ENCODE results near the gene GAS7.
"Not testable (repeated sequence)": the region's sequence is repeated elsewhere in the genome, so short reads cannot be mapped to it uniquely, and the experiment has no call there.

The GAS7 gene

DNA sequence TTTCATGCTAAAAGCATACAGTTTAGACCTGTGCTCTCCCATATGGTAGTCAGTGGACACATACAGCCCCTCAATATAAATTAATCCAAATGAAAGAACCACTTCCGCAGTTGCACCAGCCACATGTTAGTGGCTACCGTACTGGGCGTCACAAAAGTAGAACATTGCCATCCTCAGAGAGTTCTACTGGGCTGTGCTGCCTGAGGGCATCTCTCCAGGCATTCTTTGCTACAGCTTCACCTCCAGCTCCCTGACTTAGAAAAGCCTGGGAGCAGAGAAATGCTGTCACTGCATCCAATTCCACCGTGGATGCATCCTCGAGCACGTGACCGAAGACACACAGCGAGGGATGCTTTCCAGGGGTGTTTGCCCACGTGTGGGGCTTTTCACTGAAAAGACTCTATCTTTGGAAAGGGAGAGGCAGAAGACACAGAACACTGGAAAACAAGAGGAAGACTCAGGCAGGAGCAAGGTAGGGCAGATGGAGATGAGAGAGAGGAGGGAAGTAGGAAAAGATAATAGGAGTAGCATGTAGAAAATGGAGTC is 86.4 kb downstream of the GAS7 start:
- no peak for DNase-seq (ENCODE audit: low read depth in 2 of 2)

- DNase-seq (ENCODE audit: low read depth in 2 of 2): no peak
These were observed 89.3 kb downstream of the GAS7 start for GRCh38 chr17:10109146-10109545.

DNA sequence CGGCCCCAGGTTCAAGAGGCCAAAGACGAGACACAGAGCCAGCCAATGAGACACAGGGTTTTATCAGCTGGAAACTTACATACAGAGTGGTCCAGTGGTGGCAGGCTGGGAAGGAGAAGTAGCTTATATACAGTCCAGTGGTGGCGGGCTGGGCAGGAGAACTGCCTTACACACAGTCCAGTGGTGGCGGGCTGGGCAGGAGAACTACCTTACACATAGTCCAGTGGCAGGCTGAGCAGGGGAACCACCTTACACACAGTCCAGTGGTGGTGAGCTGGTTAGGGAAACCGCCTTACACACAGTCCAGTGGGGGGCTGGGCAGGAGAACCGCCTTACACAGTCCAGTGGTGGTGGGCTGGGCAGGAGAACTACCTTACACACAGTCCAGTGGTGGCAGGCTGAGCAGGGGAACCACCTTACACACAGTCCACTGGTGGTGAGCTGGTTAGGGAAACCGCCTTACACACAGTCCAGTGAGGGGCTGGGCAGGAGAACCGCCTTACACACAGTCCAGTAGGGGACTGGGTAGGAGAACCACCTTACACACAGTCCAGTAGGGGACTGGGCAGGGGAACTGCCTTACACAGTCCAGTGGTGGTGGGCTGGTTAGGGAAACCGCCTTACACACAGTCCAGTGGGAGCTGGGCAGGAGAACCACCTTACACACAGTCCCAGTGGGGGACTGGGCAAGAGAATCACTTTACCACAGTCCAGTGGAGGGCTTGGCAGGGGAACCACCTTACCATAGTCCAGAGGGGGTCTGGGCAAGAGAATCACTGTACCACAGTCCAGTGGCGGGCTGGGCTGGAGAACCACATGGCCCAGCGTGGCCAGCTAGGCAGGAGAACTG is 90.9 kb downstream of the GAS7 start:
- no peak for DNase-seq (ENCODE audit: low read depth in 2 of 2)

GRCh38 chr17:10106067-10106466 is 92.3 kb downstream of the GAS7 start:
- no peak for DNase-seq (ENCODE audit: low read depth in 2 of 2)

DNA sequence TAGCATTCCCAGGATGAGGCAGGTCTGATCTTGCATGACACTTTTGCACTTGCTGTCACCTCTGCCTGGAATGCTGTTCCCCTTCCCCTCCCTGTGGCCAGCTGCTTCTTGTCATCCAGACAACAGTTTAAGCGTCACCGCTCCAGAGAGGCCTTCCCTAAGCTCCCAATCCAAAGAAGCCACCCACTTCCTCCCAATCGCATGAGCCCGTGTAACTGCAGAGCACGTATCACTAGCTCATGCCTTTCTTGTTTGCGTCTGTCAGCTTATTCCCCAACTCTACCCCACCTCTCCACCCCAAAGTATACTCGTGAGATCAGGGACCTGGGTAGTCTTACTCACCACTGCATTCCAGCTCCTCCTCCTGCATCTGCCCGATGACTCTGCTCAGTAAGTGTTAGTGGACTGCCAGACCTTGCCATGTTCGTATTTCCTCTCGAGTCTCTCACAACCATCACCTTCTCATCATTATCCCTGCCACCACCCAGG is 92.8 kb downstream of the GAS7 start:
- DNase-seq (ENCODE audit: low read depth in 2 of 2): no peak

DNA sequence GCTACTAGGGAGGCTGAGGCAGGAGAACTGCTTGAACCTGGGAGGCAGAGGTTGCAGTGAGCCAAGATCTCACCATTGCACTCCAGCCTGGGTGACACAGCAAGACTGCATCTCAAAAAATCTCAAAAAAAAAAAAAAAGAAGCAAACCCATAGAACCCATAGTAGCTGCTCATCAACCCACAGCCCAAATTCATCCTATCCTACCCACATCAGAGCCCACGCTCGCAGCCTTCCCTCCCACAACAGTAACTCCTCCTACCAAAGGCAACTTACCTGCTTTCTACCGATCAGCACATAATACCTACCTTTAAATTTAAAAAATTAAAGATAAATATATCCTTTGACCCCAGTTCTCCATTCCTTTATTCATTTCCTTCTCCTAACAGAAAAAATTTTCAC is 94.7 kb downstream of the GAS7 start:
- no peak for DNase-seq (ENCODE audit: low read depth in 2 of 2)

DNA sequence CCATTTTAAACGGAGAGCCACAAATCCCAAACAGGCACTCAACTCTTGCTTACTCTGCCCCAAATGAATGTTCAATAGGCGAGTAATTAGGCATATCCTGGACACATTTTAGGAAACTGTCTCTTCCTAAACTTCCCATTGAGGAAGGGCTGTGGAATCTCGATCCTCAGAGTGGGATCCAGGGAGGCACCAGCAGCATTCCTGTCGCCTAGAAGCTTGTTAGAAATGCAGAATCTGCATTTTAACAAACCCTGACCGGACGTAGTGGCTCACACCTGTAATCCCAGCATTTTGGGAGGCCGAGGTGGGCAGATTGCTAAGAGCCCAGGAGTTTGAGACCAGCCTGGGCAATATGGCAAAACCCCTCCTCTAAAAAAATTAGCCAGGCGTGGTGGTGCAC is 95.6 kb downstream of the GAS7 start:
- no peak for DNase-seq (ENCODE audit: low read depth in 2 of 2)

DNA sequence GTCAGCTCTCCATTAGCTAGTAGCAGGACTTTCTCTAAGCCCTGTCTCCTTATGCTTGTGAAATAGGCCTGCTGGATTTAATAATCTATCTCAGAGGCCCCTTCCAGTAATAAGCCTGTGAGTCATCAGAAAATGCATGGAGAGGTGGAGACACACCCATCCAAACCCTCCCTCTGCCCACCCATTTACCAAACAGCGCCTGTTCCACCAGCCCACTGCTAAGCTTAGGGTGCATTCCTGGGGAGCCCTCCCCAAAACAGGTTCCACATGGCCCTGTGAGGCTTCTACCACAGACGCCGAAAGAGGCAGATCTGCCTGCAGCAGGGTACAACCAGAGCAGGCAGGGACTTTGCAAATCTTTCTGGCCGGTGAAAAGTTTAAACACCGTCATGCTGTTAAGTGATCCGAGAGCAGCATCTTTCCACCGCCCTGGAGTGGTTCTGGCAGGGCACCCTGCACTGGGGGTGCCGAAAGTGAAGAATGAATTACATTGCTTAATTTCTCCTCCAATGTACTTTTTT is 99.3 kb downstream of the GAS7 start:
- DNase-seq (ENCODE audit: low read depth in 2 of 2): no peak

- DNase-seq (ENCODE audit: low read depth in 2 of 2): no peak
These were observed 101.8 kb downstream of the GAS7 start for GRCh38 chr17:10096596-10096995.

DNA sequence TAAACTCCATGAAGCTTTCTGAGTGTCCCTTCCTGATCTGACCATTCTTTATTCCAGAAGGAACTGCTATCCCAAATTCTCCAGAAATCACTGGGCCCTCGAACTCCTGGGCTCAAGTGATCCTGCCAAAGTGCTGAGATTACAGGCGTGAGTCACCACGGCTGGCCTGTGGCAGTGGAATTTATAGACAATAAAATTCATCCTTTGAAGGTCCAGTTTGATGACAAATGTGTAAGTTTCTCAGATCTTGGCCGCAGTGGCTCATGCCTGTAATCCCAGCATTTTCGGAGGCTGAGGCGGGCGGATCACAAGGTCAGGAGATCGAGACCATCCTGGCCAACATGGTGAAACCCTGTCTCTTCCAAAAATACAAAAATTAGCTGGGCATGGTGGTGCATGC is 103.1 kb downstream of the GAS7 start:
- not testable (repeated sequence) for DNase-seq (ENCODE audit: low read depth in 2 of 2)

GRCh38 chr17:10094797-10095196 is 103.6 kb downstream of the GAS7 start:
- no peak for DNase-seq (ENCODE audit: low read depth in 2 of 2)

DNA sequence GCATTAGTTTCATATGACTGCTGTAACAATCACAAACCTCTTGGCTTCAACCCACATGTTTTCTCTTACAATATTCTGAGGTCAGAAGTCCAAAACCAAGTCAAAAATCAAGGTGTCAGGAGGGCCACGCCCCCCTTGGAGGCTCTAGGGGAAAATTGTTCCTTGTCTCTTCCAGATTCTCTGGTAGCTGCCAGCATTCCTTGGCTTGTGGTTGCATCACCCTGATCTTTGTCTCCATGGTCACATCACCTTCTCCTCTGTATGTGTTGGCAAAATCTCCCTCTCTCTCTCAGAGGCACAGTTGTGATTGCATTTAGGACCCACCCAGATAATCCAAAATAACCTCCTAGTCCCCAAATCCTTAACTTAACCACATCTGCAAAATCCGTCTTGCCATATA is 105.8 kb downstream of the GAS7 start:
- no peak for DNase-seq (ENCODE audit: low read depth in 2 of 2)

- no peak for DNase-seq (ENCODE audit: low read depth in 2 of 2)
These were observed 107.4 kb downstream of the GAS7 start for GRCh38 chr17:10091046-10091445.

GRCh38 chr17:10089196-10089804 is 109.1 kb downstream of the GAS7 start:
- no peak for DNase-seq (ENCODE audit: low read depth in 2 of 2)

DNA sequence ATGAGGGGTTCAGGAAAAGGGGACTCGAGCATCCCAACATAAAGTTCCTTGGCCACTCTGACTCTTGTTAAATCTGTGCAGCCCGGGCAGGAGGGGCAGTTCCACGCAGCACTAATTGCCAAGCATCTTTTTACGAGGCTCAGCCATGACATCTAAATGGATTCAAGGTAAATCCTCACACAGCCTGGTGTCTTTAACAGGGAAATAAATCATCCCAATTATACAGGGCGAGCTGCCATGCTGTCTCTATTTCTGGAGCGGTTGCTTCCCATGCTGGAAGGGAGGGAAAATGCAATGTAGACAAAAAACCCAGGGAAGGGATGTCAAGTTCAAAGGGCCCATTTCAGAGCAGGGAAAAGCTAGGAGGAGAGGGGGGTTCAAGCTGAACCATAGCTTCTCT is 110.0 kb downstream of the GAS7 start:
- no peak for DNase-seq (ENCODE audit: low read depth in 2 of 2)

GRCh38 chr17:10087355-10087754 is 111.1 kb downstream of the GAS7 start:
- DNase-seq (ENCODE audit: low read depth in 2 of 2): no peak

GRCh38 chr17:10083864-10084263 is 114.5 kb downstream of the GAS7 start:
- DNase-seq (ENCODE audit: low read depth in 2 of 2): no peak

GRCh38 chr17:10082795-10083194 is 115.6 kb downstream of the GAS7 start:
- no peak for DNase-seq (ENCODE audit: low read depth in 2 of 2)

DNA sequence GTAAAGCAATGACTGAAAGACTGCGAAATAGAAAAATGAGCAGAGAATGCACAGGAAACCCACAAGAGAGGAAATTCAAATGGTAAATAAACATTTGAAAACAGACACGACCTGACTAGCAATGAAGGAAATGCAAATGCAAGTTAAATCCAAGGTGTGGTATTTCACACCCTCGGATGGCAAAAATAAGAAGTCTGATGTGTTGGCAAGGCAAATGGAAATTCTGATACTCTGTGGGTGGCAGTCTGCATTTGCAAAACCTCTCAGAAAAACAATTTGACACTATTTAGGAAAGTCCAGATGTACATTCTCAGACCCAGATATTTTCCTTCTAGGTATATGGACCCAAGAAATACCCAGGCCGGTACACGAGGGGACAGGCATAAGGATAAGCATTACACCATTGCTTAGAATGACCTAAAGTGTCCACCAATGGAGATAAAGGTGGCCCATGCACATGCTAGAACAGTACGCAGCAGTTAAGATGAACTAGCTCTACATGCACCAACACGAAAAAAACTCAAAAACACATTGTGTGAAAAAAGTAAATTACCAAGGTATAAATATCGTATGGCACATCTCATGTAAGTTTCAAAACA is 116.7 kb downstream of the GAS7 start:
- no peak for DNase-seq (ENCODE audit: low read depth in 2 of 2)

DNA sequence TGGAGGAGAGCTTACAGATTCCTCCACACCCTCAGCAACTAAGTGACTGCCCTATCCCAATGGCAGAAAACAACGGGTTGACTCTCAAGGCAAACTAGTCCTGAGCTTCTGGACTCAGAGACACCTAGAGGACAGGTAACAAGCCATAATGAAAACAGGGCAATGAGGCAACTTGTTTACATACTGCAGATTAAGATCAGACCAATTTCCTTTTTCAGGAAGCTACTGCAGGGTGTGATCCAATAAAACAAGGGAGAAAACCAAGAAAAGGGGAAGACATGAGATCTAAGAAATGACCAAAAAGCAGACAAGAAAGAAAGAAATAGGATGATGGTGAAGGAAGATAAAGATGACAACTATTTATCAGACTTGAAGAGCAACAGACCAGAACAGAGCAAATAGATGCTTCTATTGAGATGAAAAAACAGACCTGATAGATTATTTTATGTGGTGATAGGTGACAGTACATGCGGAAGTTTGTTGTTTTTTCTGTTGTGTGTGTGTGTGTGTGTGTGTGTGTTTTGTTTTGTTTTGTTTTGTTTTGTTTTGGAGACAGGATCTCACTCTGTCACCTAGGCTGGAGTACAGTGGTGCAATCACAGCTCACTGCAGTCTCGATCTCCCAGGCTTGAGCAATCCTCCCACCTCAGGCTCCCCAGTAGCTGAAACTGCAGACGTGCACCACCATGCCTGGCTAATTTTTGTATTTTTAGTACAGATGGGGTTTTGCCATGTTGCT is 120.7 kb downstream of the GAS7 start:
- DNase-seq (ENCODE audit: low read depth in 2 of 2): no peak

GRCh38 chr17:10075919-10076318 is 122.5 kb downstream of the GAS7 start:
- DNase-seq (ENCODE audit: low read depth in 2 of 2): no peak

DNA sequence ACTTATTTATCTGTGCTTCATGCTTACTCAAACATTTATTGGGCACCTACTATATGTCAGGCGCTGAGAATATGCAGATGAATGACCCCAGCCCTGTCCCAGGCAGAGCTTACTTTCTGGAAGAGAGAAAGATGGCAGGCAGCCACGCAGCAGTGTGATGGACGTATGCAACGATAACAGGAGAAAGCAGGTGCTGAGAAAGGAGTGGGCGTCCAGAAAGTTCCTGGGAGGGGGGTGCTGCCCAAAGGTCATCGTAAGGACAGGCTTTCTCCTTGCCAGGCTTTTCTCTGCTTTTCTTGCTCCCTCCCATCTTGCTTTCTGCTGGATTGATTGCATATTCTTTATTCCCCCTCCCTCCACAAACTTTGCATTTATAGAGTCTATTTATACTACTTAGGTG is 124.5 kb downstream of the GAS7 start:
- no peak for DNase-seq (ENCODE audit: low read depth in 2 of 2)

Measured in stimulated activated CD8-positive, alpha-beta memory T cell treated with anti-CD3 and anti-CD28 coated beads, Interleukin-7, amount 100 ng/mL, for 4 hours (primary cell).